ENCODE measurements around the gene SPIRE1.

DNA sequence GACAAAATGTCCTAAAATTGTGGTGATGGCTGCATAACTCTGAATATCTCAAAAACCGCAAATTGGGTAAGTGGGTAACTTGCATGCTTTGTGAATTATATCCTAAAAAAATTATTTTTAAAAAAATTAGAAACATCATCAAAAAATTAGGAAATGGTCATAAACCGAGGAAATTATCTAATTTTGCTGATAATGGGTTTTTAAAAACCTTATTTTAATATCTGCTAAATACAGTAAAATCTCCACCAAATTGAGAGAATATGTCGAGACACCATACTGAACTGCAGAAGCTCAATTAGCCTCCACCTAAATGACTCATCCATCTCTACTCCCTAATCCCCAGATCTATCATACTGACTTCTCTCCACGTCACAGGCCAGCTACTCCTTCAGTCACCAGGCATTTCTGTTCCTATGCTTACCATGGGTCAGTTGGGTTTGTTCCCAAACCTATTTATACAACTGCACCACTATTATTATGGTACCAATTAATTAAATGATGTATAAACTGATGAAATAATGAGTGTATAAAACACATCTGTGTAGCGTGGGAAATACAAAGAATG is 36.1 kb downstream of the SPIRE1 start:
- TF ChIP-seq, protein P1, sequence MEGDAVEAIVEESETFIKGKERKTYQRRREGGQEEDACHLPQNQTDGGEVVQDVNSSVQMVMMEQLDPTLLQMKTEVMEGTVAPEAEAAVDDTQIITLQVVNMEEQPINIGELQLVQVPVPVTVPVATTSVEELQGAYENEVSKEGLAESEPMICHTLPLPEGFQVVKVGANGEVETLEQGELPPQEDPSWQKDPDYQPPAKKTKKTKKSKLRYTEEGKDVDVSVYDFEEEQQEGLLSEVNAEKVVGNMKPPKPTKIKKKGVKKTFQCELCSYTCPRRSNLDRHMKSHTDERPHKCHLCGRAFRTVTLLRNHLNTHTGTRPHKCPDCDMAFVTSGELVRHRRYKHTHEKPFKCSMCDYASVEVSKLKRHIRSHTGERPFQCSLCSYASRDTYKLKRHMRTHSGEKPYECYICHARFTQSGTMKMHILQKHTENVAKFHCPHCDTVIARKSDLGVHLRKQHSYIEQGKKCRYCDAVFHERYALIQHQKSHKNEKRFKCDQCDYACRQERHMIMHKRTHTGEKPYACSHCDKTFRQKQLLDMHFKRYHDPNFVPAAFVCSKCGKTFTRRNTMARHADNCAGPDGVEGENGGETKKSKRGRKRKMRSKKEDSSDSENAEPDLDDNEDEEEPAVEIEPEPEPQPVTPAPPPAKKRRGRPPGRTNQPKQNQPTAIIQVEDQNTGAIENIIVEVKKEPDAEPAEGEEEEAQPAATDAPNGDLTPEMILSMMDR (IDR thresholded peaks at IDR 0.05; ENCODE audit: low read length) = no peak
- TF ChIP-seq EZH2 (IDR thresholded peaks at IDR 0.05; ENCODE audit: borderline replicate concordance, low read length) = no peak
